Spleen (tissue), 7 donors: ENCODE results near the gene CCDC148.

Experiments used
- CTCF ChIP-seq, 11 experiments: fragments of 200-600 bp in 7 of 11; fragments of 450-650 bp in 4 of 11; sonication (generic) in 4 of 11; IDR thresholded peaks in 8 of 11; conservative IDR thresholded peaks in 3 of 11; 1 replicate in 7 of 11; 2 replicates in 4 of 11; pipeline versions ENCODE4 v1.4.0 to v1.8.0; 2016 to 2021; ENCODE audit warnings: antibody characterized with exemption in 11 of 11, inconsistent platforms in 4 of 11, mild to moderate bottlenecking in 1 of 11
- POLR2A ChIP-seq, 3 donors: fragments of 450-650 bp; IDR thresholded peaks; one replicate each; pipeline ENCODE4 v1.5.1; 2017; ENCODE audit warnings: antibody characterized with exemption in 3 of 3, mild to moderate bottlenecking in 1 of 3
- donor health status: DM: no; HTN: no; CAD: no; lungs with moderate emphysema.
- donor health status: DM: no; HTN: no; CAD: no.
- donor health status: DM: no; HTN: no; CAD: no.

DNA sequence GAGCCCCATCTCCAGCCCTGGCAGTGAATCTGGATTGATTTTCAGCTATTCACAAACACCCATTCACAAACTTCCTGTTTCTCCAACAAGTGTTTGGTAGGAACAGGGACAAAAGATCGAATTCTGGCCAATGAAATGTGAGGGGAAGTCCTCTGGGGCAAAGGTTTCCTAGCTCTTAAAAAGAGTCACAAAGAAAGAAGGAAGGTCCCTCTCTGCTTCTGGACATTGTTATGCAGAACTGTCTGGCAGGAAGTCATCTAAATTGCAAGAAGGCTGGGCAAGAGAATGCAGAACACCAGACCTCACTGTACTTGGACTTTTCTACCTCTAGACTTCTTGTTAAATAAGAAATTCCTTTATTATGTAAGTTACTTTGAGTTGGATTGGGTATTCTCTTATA, 137.3 kb downstream of the CCDC148 start:
- TF ChIP-seq CTCF (IDR thresholded peaks at IDR 0.05 in 8 of 11, conservative IDR thresholded peaks at IDR 0.05 in 3 of 11) (no peak), POLR2A (IDR thresholded peaks at IDR 0.05) (no peak)
